PC-3 (cell line): ENCODE results near the gene GHITM.

ENCODE experiments used
- CTCF ChIP-seq: fragments of 300-600 bp; sonication (generic); conservative IDR thresholded peaks from 2 replicates; pipeline ENCODE4 v1.5.1; 2017; ENCODE audit warnings: antibody characterized with exemption, low read depth, mild to moderate bottlenecking, low read length
- EZH2 ChIP-seq: fragments of 300-600 bp; sonication (generic); IDR thresholded peaks from one replicate; pipeline ENCODE4 v1.6.1; 2017; ENCODE audit warnings: antibody characterized with exemption, mild to moderate bottlenecking, low read length; ENCODE audit not compliant: unreplicated experiment

GRCh38 chr10:84108797-84109196 lies 30.5 kb upstream of the GHITM start:
- TF ChIP-seq CTCF (no peak), EZH2 (no peak)
